ENCODE results near the gene PLD2. TPM values are rescaled to one million over a fixed set of nuclear protein-coding genes. Genes with fewer than 3 reads are reported as not detected.
"Not testable (repeated sequence)": the region's sequence is repeated elsewhere in the genome, so short reads cannot be mapped to it uniquely, and the experiment has no call there.

The PLD2 gene
- total and polyA plus RNA-seq, 4 donors: 14.2 to 46.9 (median 36.3) TPM

- Histone ChIP-seq H3K4me1 (ENCODE audit: control insufficient read depth, insufficient read depth, low read length) (peaks cover 47% of the 10 kb centered on the region), H3K9me3 (ENCODE audit: control insufficient read depth, insufficient read depth, low read length) (no peaks in the 10 kb centered on the region), H3K36me3 (ENCODE audit: control insufficient read depth, insufficient read depth, low read length) (peaks cover 32% of the 10 kb centered on the region), H3K27me3 (ENCODE audit: control insufficient read depth, insufficient read depth, low read length) (no peaks in the 10 kb centered on the region), H3K27ac (ENCODE audit: low read depth, low read length) (peak overlapping the region; percentile 68), H3K4me3 (ENCODE audit: low read depth, low read length) (no peak overlapping the region)
- no peak for DNase-seq (ENCODE audit: low read depth in 4 of 6, low spot score in 6 of 6)
- WGBS (ENCODE audit: insufficient coverage): 77% methylated on average over 29 of the region's 32 CpGs
Measured at GRCh38 chr17:4859816-4860625, 53.1 kb downstream of the PLD2 start.

GRCh38 chr17:4860651-4861050 is 53.7 kb downstream of the PLD2 start:
- peak overlapping the region; percentile 68 for H3K27ac ChIP-seq (ENCODE audit: low read depth, low read length)

GRCh38 chr17:4861052-4861451 is 54.1 kb downstream of the PLD2 start:
- Histone ChIP-seq H3K27ac (ENCODE audit: low read depth, low read length) (no peak overlapping the region), H3K4me3 (ENCODE audit: low read depth, low read length) (no peak overlapping the region), H3K27me3 (ENCODE audit: control insufficient read depth, insufficient read depth, low read length) (no peaks in the 10 kb centered on the region), H3K9me3 (ENCODE audit: control insufficient read depth, insufficient read depth, low read length) (no peaks in the 10 kb centered on the region), H3K36me3 (ENCODE audit: control insufficient read depth, insufficient read depth, low read length) (peaks cover 31% of the 10 kb centered on the region), H3K4me1 (ENCODE audit: control insufficient read depth, insufficient read depth, low read length) (peaks cover 46% of the 10 kb centered on the region)
- WGBS (ENCODE audit: insufficient coverage): 89% methylated on average over 15 of the region's 16 CpGs
- DNase-seq (ENCODE audit: low read depth in 4 of 6, low spot score in 6 of 6): no peak

More at GRCh38 chr17:4860651-4861050, 53.7 kb downstream of the PLD2 start:
- Histone ChIP-seq H3K4me1 (ENCODE audit: control insufficient read depth, insufficient read depth, low read length) (peaks cover 47% of the 10 kb centered on the region), H3K9me3 (ENCODE audit: control insufficient read depth, insufficient read depth, low read length) (no peaks in the 10 kb centered on the region), H3K27me3 (ENCODE audit: control insufficient read depth, insufficient read depth, low read length) (no peaks in the 10 kb centered on the region), H3K36me3 (ENCODE audit: control insufficient read depth, insufficient read depth, low read length) (peaks cover 32% of the 10 kb centered on the region), H3K4me3 (ENCODE audit: low read depth, low read length) (no peak overlapping the region)
- 85% methylated on average over 9 of the region's 9 CpGs for WGBS (ENCODE audit: insufficient coverage)
- no peak for DNase-seq (ENCODE audit: low read depth in 4 of 6, low spot score in 6 of 6)

- H3K27me3 ChIP-seq (ENCODE audit: control insufficient read depth, insufficient read depth, low read length): no peaks in the 10 kb centered on the region
- WGBS (ENCODE audit: insufficient coverage): 75% methylated on average over 1 of the region's 4 CpGs
- no peak overlapping the region for H3K4me3 ChIP-seq (ENCODE audit: low read depth, low read length)
- peaks cover 30% of the 10 kb centered on the region for H3K4me1 ChIP-seq (ENCODE audit: control insufficient read depth, insufficient read depth, low read length)
- no peak overlapping the region for H3K27ac ChIP-seq (ENCODE audit: low read depth, low read length)
- DNase-seq (ENCODE audit: low read depth in 4 of 6, low spot score in 6 of 6): no peak
- peaks cover 20% of the 10 kb centered on the region for H3K36me3 ChIP-seq (ENCODE audit: control insufficient read depth, insufficient read depth, low read length)
- no peaks in the 10 kb centered on the region for H3K9me3 ChIP-seq (ENCODE audit: control insufficient read depth, insufficient read depth, low read length)
Measured at GRCh38 chr17:4862720-4863119, 55.8 kb downstream of the PLD2 start.

- Histone ChIP-seq H3K4me3 (ENCODE audit: low read depth, low read length) (no peak overlapping the region), H3K9me3 (ENCODE audit: control insufficient read depth, insufficient read depth, low read length) (no peaks in the 10 kb centered on the region), H3K27me3 (ENCODE audit: control insufficient read depth, insufficient read depth, low read length) (no peaks in the 10 kb centered on the region), H3K27ac (ENCODE audit: low read depth, low read length) (no peak overlapping the region), H3K36me3 (ENCODE audit: control insufficient read depth, insufficient read depth, low read length) (peaks cover 20% of the 10 kb centered on the region), H3K4me1 (ENCODE audit: control insufficient read depth, insufficient read depth, low read length) (peaks cover 26% of the 10 kb centered on the region)
- WGBS (ENCODE audit: insufficient coverage): no CpG with 5 or more reads among the region's 1 CpG
- DNase-seq (ENCODE audit: low read depth in 4 of 6, low spot score in 6 of 6): no peak
Measured at GRCh38 chr17:4863321-4863720, 56.4 kb downstream of the PLD2 start.

- not testable (repeated sequence) for H3K36me3 ChIP-seq (ENCODE audit: control insufficient read depth, insufficient read depth, low read length); H3K4me1 ChIP-seq (ENCODE audit: control insufficient read depth, insufficient read depth, low read length); H3K27me3 ChIP-seq (ENCODE audit: control insufficient read depth, insufficient read depth, low read length); H3K4me3 ChIP-seq (ENCODE audit: low read depth, low read length); H3K9me3 ChIP-seq (ENCODE audit: control insufficient read depth, insufficient read depth, low read length); H3K27ac ChIP-seq (ENCODE audit: low read depth, low read length); DNase-seq (ENCODE audit: low read depth in 4 of 6, low spot score in 6 of 6)
- WGBS (ENCODE audit: insufficient coverage): 90% methylated on average over 2 of the region's 5 CpGs
Measured at GRCh38 chr17:4867535-4867934, 60.6 kb downstream of the PLD2 start.

GRCh38 chr17:4869058-4869998 is 62.4 kb downstream of the PLD2 start:
- H3K27ac ChIP-seq (ENCODE audit: low read depth, low read length); H3K27me3 ChIP-seq (ENCODE audit: control insufficient read depth, insufficient read depth, low read length): not testable (repeated sequence)
- 96% methylated on average over 15 of the region's 22 CpGs for WGBS (ENCODE audit: insufficient coverage)

GRCh38 chr17:4870855-4871254 is 63.9 kb downstream of the PLD2 start:
- no peak overlapping the region for H3K27ac ChIP-seq (ENCODE audit: low read depth, low read length)
- no peaks in the 10 kb centered on the region for H3K9me3 ChIP-seq (ENCODE audit: control insufficient read depth, insufficient read depth, low read length)
- no peak overlapping the region for H3K4me3 ChIP-seq (ENCODE audit: low read depth, low read length)
- H3K4me1 ChIP-seq (ENCODE audit: control insufficient read depth, insufficient read depth, low read length): peaks cover 4% of the 10 kb centered on the region
- no peak for DNase-seq (ENCODE audit: low read depth in 4 of 6, low spot score in 6 of 6)
- 80% methylated on average over 1 of the region's 2 CpGs for WGBS (ENCODE audit: insufficient coverage)
- peaks cover 17% of the 10 kb centered on the region for H3K36me3 ChIP-seq (ENCODE audit: control insufficient read depth, insufficient read depth, low read length)
- H3K27me3 ChIP-seq (ENCODE audit: control insufficient read depth, insufficient read depth, low read length): no peaks in the 10 kb centered on the region

More at GRCh38 chr17:4869058-4869998, 62.4 kb downstream of the PLD2 start:
- not testable (repeated sequence) for H3K4me3 ChIP-seq (ENCODE audit: low read depth, low read length); H3K9me3 ChIP-seq (ENCODE audit: control insufficient read depth, insufficient read depth, low read length); H3K4me1 ChIP-seq (ENCODE audit: control insufficient read depth, insufficient read depth, low read length); DNase-seq (ENCODE audit: low read depth in 4 of 6, low spot score in 6 of 6)
- peaks cover 14% of the 10 kb centered on the region for H3K36me3 ChIP-seq (ENCODE audit: control insufficient read depth, insufficient read depth, low read length)

GRCh38 chr17:4872786-4873185 is 65.8 kb downstream of the PLD2 start:
- Histone ChIP-seq H3K36me3 (ENCODE audit: control insufficient read depth, insufficient read depth, low read length) (peaks cover 27% of the 10 kb centered on the region), H3K9me3 (ENCODE audit: control insufficient read depth, insufficient read depth, low read length) (no peaks in the 10 kb centered on the region), H3K27ac (ENCODE audit: low read depth, low read length) (peak overlapping the region; percentile 25), H3K4me3 (ENCODE audit: low read depth, low read length) (no peak overlapping the region), H3K4me1 (ENCODE audit: control insufficient read depth, insufficient read depth, low read length) (peaks cover 19% of the 10 kb centered on the region), H3K27me3 (ENCODE audit: control insufficient read depth, insufficient read depth, low read length) (no peaks in the 10 kb centered on the region)
- 46% methylated on average over 8 of the region's 8 CpGs for WGBS (ENCODE audit: insufficient coverage)
- peak in 1 of 6 donors; percentile 35 for DNase-seq (ENCODE audit: low read depth in 4 of 6, low spot score in 6 of 6)

Measured in spinal cord (tissue), 10 donors.